WTC11 (cell line): ENCODE data around the gene CHD1L. TPM values are rescaled to one million over a fixed set of nuclear protein-coding genes. Genes with fewer than 3 reads are reported as not detected.

ENCODE experiments used
- ATAC-seq: fragments of 200-7000 bp; cut with Tn5 transposase; 2 replicates; pipeline ENCODE4 v1.10.0; 2021; ENCODE audit warnings: mild to moderate bottlenecking, moderate library complexity
- CTCF ChIA-PET: fragments of 300-600 bp; sonication (Branson Sonifier 250); formaldehyde crosslinking; loops from one replicate; lab custom pipeline; 2021; ENCODE audit warnings: antibody characterized with exemption; lab: Charles Lee
- POLR2A ChIA-PET: fragments of 350-600 bp; sonication (Branson Sonifier 250); formaldehyde crosslinking; loops from one replicate; lab custom pipeline; 2021; ENCODE audit warnings: antibody characterized with exemption; lab: Charles Lee
- DNase-seq: peaks from one replicate; pipeline ENCODE4 v3.0.0; 2021; ENCODE audit warnings: low spot score
- H3K27ac Mint-ChIP-seq: 2 replicates; pipeline ENCODE4 v1.8.0; 2021; ENCODE audit warnings: mixed read lengths
- H3K27me3 Mint-ChIP-seq: 2 replicates; pipeline ENCODE4 v1.8.0; 2021; ENCODE audit warnings: low read depth, mild to moderate bottlenecking, moderate library complexity, mixed read lengths
- H3K36me3 Mint-ChIP-seq: 2 replicates; pipeline ENCODE4 v1.8.0; 2021; ENCODE audit warnings: mixed read lengths
- H3K4me1 Mint-ChIP-seq: 2 replicates; pipeline ENCODE4 v1.8.0; 2022; ENCODE audit warnings: mixed read lengths
- H3K4me3 Mint-ChIP-seq: 2 replicates; pipeline ENCODE4 v1.8.0; 2021; ENCODE audit warnings: mild to moderate bottlenecking, moderate library complexity, mixed read lengths
- H3K9me3 Mint-ChIP-seq: 2 replicates; pipeline ENCODE4 v1.8.0; 2021; ENCODE audit warnings: mixed read lengths
- CBFB ChIP-seq: sonication (generic); formaldehyde crosslinking; IDR thresholded peaks from 2 replicates; pipeline ENCODE4 v1.8.1; 2022; ENCODE audit warnings: mild to moderate bottlenecking, low read depth, missing genetic modification reagents
- E2F4 ChIP-seq: sonication (generic); formaldehyde crosslinking; IDR thresholded peaks from 2 replicates; pipeline ENCODE4 v1.8.1; 2022; ENCODE audit warnings: low read depth, mild to moderate bottlenecking, moderate library complexity, missing genetic modification reagents, borderline replicate concordance
- MLX ChIP-seq: sonication (generic); formaldehyde crosslinking; IDR thresholded peaks from 2 replicates; pipeline ENCODE4 v1.8.1; 2023; ENCODE audit warnings: mild to moderate bottlenecking, missing genetic modification reagents, moderate library complexity
- NR3C1 ChIP-seq: sonication (generic); formaldehyde crosslinking; conservative IDR thresholded peaks from 2 replicates; pipeline ENCODE4 v1.8.1; 2023; ENCODE audit warnings: low read depth, mild to moderate bottlenecking, missing genetic modification reagents
- ZNF281 ChIP-seq: sonication (generic); formaldehyde crosslinking; IDR thresholded peaks from 2 replicates; pipeline ENCODE4 v1.8.0; 2023; ENCODE audit warnings: mild to moderate bottlenecking, missing genetic modification reagents
- ZNF317 ChIP-seq: sonication (generic); formaldehyde crosslinking; IDR thresholded peaks from 2 replicates; pipeline ENCODE4 v1.8.1; 2023; ENCODE audit warnings: low read depth, mild to moderate bottlenecking, moderate library complexity, missing genetic modification reagents, borderline replicate concordance
- ZNF425 ChIP-seq: fragments of 250-450 bp; sonication (Bioruptor Pico); conservative IDR thresholded peaks from 2 replicates; pipeline ENCODE4 v1.9.0; 2021; ENCODE audit warnings: mild to moderate bottlenecking
- total RNA-seq: library from RNA; stranded (reverse); gene quantifications from 3 replicates; pipeline ENCODE4 v1.2.3, GENCODE V29; 2021
- TF ChIP-seq, protein P1 (sequence below): sonication (generic); formaldehyde crosslinking; IDR thresholded peaks from 2 replicates; pipeline ENCODE4 v1.8.1; 2023; ENCODE audit warnings: mild to moderate bottlenecking, missing genetic modification reagents
- TF ChIP-seq, protein P2 (sequence below): fragments of 250-450 bp; sonication (Bioruptor Pico); IDR thresholded peaks from 2 replicates; pipeline ENCODE4 v1.9.0; 2021; ENCODE audit warnings: mild to moderate bottlenecking

Gene CHD1L
- total RNA-seq, 1 experiment from 2014 or later, result 68.7 TPM

DNA sequence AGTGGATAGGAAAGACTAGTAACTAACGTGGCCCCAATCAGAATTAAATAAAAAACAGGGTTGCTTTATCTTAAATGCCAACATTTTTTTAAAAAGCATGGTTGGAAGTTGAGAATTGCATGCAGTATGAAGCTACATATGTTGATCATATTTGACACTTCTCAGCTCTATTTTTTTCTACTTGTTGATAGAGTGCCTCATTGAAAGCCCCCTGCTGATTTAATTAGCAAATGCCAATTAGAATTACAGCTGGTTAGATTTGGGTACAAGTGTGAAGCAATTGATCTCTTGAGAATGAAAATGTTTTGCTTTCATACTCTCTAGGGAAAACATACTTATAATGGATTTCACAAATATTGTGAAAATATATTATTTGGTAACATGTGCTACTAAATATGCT, 40.5 kb downstream of the CHD1L start:
- POLR2A ChIA-PET, result no interaction called here

More for the DNA sequence above, 40.5 kb downstream of the CHD1L start:
- ATAC-seq, result no peak
- H3K9me3 Mint-ChIP-seq, result no peaks in the 10 kb centered on the region
- TF ChIP-seq ZNF281 (CRISPR knock-in tag) (no peak), E2F4 (no peak), CBFB (CRISPR knock-in tag) (no peak), MLX (CRISPR knock-in tag) (no peak), ZNF425 (CRISPR knock-in tag) (no peak), ZNF317 (CRISPR knock-in tag) (no peak), NR3C1 (CRISPR knock-in tag) (no peak)
- TF ChIP-seq, protein P1, sequence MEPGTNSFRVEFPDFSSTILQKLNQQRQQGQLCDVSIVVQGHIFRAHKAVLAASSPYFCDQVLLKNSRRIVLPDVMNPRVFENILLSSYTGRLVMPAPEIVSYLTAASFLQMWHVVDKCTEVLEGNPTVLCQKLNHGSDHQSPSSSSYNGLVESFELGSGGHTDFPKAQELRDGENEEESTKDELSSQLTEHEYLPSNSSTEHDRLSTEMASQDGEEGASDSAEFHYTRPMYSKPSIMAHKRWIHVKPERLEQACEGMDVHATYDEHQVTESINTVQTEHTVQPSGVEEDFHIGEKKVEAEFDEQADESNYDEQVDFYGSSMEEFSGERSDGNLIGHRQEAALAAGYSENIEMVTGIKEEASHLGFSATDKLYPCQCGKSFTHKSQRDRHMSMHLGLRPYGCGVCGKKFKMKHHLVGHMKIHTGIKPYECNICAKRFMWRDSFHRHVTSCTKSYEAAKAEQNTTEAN, result no peak
- TF ChIP-seq, protein P2, sequence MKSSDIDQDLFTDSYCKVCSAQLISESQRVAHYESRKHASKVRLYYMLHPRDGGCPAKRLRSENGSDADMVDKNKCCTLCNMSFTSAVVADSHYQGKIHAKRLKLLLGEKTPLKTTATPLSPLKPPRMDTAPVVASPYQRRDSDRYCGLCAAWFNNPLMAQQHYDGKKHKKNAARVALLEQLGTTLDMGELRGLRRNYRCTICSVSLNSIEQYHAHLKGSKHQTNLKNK (CRISPR knock-in tag), result no peak
- H3K27me3 Mint-ChIP-seq, result no peaks in the 10 kb centered on the region
- H3K4me3 Mint-ChIP-seq, result no peak overlapping the region
- no peak for DNase-seq
- peaks cover 57% of the 10 kb centered on the region for H3K36me3 Mint-ChIP-seq
- CTCF ChIA-PET, result interaction anchor here (1.7 kb wide), 1 partner anchor 107 kb away, joined by 4 read pairs; no protein-coding TSS in a partner anchor
- no peak overlapping the region for H3K27ac Mint-ChIP-seq
- H3K4me1 Mint-ChIP-seq, result 0 out of 2 replicates have a peak, but pooled peaks cover 2% of the 10 kb centered on the region
